GM21360 (cell line): ENCODE measurements around the gene ZNF92.
"Not testable (repeated sequence)": the region's sequence is repeated elsewhere in the genome, so short reads cannot be mapped to it uniquely, and the experiment has no call there.

Source experiments
- ATAC-seq: cut with Tn5 transposase; IDR thresholded peaks from one replicate; pipeline ENCODE4 v1.9.1; 2021; ENCODE audit warnings: mild to moderate bottlenecking, moderate library complexity; ENCODE audit not compliant: unreplicated experiment

Gene ZNF92

DNA sequence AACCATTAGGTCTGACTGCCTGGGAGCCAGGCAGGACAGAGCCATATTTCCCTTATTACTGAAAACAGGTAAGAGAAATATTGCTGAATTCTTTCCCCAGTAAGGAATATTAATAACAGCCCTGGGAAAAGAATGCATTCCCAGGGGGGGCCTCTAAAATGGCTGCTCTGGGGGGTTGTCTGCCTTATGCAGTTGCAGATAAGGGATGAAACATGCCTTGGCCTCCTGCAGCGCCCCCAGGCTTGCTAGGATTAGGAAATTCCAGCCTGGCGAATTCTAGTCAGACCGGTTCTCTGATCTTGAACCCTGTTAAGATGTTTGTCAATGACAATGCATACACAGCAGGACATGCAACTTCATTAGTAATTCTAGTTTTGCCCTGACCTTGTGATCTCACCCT lies 49.6 kb downstream of the ZNF92 start:
- not testable (repeated sequence) for ATAC-seq

DNA sequence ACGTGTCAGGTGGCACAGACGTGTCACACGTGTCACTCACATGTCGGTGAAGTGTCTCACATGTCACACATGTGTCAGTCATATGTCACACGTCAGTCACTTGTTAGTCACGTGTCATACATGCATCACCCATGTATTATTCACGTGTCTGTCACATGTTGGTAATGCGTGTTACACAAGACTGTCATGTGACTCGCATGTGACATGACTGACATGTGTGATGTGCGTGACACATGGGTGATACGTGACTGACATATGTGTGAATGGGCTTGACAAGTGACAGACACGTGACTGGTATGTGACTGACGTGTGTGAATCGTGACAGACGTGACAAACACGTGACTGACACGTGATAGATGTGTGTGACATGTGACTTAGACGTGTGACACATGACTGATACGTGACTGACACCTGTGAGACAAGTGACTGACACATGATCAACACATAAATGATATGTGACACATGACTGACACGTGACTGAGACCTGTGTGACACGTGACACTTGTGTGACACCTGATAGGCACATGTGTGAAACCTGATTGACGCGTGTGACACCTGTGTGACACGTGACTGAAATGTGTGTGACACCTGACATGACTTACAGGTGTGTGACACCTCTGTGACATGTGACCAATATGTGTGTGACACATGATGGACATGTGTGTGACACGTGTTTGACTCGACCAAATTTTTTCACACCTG lies 56.1 kb downstream of the ZNF92 start:
- no peak for ATAC-seq

DNA sequence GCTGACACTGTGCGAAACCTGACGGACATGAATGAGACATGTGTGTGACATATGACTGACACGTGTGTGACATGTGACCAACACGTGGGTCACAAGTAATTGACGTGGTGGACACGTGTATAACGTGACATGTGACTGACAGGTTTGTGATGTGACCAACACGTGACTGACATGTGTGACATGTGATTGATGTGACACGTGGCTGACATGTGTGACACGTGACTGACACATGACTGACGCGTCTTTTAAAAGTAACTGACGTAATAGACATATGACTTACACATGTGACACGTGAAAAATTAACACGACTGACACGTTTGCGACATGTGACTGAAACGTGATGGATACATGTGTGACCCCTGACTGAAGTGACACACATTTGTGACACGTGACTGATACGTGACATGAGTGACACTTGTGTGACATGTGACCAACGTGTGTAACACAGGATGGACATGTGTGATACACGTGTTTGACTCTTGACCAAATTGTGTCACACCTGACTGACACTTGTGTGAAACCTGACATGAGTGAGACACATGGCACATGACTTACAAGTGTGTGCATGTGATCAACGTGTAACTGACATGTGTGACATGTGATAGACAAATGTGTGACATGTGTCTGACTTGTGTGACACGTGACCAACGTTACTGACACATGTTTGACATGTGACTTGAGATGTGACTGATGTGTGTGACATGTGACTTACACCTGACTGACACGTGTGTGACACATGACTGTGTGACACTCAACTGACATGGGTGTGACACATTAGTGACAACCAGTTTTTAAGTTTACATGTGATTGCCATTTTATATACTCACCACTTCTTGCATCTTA lies 56.9 kb downstream of the ZNF92 start:
- ATAC-seq = no peak

DNA sequence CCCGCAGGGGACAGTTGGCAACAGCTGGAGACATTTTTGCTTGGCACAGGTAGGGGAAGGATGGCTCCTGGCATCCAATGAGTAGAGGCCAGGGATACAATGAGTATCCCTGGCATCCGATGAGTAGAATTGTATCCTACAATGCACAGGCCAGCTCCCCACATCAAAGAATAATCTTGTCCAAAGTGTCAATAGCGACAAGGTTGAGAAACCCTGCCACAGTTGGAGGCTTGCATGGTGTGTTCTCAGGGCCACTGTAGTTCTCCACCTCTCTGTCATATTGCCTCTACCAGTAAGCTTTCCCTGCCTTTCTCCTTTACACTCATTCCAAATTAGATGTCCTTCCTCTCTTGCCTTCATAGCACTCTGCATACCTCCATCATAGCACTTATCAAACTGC lies 60.7 kb downstream of the ZNF92 start:
- no peak for ATAC-seq

DNA sequence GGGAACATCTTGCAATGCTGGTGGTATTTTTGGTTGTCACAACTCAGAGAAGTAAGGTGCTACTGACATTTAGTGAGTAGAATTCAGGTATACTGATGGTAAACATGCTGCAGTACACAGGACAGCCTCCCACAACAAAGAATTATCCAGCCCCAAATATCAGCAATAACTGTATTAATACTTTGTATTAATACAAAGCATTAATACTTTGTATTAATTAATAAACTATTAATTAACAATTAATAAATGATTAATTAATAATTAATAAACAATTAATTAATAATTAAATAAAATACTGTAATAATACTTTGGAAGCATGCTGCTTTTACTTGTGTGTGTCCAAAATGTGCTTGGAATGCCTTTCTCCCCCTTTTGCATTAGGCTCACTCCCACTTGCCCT lies 62.5 kb downstream of the ZNF92 start:
- ATAC-seq = no peak

DNA sequence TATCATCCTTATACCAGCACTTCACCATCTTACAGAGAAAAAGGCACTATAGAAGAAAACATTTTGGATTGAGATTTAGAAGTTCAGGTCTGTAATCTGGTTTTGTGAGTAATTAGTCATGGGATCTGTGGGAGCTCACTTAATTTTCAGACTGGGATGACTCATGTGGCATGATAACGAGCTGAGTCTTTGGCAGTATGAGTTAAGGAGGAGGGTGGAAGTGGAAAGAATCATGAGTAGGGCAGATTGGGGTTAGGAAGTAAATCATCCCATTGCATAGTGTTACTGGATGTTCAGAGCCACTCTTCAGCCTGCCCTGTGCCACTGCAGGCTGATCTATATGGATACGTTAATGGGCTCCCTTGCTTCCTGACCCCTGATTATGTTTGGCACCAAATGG lies 64.9 kb downstream of the ZNF92 start:
- no peak for ATAC-seq

DNA sequence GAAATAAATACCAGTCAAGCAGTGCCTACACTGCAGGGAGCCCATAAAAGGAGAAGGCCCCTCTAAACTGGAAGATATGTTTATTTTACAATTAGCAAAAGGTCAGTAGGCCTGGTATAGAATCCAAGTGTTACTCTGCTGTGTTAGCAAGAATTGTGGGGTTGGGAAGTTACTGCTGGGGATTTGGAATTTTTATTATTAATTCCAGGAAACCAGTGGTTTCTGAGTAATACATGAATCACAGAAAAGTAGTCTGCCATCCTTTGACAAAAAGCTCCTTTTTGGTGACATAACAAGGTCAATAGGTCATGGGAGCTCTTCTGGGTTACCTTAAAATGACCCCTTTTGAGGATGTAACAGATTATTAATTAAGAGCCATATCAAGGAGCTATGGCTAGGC lies 67.4 kb downstream of the ZNF92 start:
- ATAC-seq = no peak

DNA sequence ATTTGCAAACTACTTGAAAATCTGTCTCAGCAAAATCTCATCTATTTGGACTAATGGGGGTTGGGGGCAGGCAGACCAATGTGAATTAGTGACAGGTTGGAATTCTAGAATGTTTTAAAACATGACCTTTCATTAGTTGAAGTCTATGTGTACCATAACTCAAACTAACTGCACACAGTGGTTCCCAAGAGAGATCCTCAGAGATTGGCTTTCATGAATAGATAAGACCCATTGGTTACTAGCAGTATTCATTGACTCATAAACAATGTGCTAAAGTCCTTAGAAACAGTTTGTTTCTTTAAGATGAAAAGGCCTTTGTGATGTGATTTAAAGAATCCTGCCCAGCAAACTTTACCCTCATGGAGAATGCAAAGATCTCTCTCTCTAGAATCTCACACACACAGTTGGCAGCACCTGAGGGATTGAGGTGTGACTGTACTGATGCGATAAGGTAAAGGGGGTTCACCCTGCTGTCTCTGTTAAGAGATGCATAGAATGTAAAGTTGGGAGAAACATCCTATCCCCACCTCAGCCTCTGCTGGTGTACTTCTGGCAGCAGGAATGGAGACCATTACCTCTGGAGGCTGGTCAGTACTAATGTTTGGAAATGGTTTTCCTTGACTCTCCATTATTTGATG lies 70.7 kb downstream of the ZNF92 start:
- ATAC-seq = no peak

DNA sequence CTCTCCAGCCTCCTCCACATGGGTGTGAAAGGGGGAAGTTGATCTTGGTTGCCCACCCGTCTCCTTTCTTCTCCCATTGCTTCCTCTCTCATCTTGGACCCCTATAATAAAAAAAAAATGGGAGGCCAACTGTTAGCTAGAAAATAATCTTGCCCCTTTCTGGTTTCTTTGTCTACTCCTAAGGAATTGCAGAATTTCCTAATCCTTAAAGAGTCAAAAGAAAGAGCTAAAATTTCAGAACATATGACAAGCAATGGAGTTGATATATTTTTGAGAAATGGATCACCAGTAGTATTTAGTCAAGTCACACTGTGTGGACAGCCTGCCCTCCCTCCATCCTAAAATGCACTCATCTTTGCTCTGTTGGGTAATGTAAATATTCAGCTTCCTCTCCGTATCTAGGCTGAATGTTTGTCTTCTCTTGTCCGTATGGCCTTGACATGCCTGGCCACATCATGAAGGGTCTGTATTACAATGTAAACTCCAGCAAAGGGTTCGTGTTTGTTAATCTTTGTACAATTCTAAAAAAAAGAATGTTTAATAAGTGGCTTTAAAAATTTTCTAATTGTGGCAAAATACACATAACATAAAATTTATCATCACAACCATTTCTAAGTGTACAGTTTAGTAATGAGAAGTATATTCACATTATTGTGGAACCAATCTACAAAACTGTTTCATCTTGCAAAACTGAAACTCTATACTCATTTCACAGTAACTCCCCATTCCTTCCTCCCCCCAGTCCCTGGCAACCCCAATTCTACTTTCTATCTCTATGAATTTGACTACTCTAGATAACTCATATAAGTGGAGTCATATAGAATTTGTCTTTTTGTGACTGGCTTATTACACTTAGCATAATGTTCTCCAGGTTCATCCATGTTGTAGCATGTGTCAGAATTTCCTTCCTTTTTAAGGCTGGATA lies 71.5 kb downstream of the ZNF92 start:
- ATAC-seq = no peak

DNA sequence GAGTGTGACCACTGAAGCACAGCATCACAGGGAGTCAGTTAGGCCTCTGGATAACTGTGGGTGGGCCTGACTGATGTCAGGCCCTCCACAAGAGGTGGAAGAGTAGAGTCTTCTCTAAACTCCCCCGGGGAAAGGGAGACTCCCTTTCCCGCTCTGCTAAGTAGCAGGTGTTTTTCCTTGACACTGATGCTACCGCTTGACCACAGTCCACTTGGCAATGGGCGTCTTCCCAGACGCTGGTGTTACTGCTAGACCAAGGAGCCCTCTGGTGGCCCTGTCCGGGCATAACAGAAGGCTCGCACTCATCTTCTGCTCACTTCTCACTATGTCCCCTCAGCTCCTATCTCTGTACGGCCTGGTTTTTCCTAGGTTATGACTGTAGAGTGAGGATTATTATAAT lies 73.4 kb downstream of the ZNF92 start:
- not testable (repeated sequence) for ATAC-seq

DNA sequence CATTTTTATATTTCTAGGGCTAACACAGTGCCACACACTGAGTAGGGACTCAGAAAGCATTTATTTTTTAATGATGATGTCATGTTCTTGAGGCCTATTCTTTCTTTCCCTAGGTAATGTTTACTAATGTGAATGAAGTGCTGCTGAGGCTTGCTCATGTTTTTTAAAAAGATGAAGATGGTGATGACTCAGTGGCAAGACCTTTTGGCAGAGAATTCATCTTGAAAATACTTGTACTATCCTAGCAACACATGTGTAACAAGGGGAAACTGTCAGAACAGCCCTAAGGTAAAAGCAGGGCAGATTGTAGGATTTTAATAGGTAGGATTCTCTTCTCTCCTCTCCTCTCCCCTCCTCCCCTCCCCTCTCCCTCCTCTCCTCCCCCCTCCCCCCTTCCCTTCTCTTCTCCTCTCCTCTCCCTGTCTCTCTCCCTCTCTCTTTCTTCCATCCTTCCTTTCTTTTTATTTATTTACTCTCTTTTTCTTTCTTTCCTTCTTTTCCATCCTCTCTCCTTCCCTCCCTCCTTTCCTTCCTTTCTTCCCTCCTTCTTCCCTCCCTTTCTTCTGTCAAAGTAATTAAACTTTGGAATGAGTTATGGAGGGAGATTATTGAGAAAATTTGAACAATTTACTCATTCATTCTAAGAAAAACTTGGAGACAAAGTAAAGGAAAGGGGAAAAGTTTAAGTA lies 75.3 kb downstream of the ZNF92 start:
- no peak for ATAC-seq

DNA sequence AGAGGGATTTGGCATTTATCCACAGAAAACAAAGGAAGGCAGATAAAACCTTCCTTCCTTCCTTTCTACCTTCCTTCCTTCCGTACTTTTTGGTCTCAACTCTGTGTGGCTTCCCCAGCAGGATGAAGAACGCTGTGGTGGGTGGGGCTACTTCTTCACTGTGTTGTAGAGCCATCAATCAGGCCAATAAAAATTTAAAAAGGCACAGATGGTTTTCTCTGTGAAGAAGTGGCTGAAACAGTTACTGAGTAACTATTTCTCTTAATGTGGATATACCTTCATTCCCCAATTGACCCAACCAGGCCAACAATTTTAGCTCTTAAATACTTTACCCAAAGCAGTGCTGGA lies 75.8 kb downstream of the ZNF92 start:
- ATAC-seq = no peak
